Stimulated activated naive CD8-positive, alpha-beta T cell treated with anti-CD3 and anti-CD28 coated beads, Interleukin-15, Interleukin-2, amounts not matched to agents 100 ng/mL and 50 ng/mL, for 24 hours (primary cell): ENCODE results near the gene SNN.

Source experiments
- H3K27ac Mint-ChIP-seq: one replicate; pipeline ENCODE4 v1.8.0; 2021; ENCODE audit warnings: mild to moderate bottlenecking, mixed read lengths
- H3K27me3 Mint-ChIP-seq: one replicate; pipeline ENCODE4 v1.8.0; 2021; ENCODE audit warnings: mixed read lengths
- H3K36me3 Mint-ChIP-seq: one replicate; pipeline ENCODE4 v1.8.0; 2021; ENCODE audit warnings: low read depth, mixed read lengths
- H3K4me1 Mint-ChIP-seq: one replicate; pipeline ENCODE4 v1.8.0; 2021; ENCODE audit warnings: low read depth, mixed read lengths
- H3K4me3 Mint-ChIP-seq: one replicate; pipeline ENCODE4 v1.8.0; 2021; ENCODE audit warnings: mild to moderate bottlenecking, mixed read lengths
- H3K9me3 Mint-ChIP-seq: one replicate; pipeline ENCODE4 v1.8.0; 2021; ENCODE audit warnings: mixed read lengths

SNN gene

GRCh38 chr16:11642765-11643116, 25.5 kb upstream of the SNN start:
- no peak overlapping the region for H3K27ac Mint-ChIP-seq
- H3K4me3 Mint-ChIP-seq, result no peak overlapping the region
- H3K27me3 Mint-ChIP-seq, result no peaks in the 10 kb centered on the region
- no peaks in the 10 kb centered on the region for H3K9me3 Mint-ChIP-seq
- no peaks in the 10 kb centered on the region for H3K36me3 Mint-ChIP-seq
- peaks cover 15% of the 10 kb centered on the region for H3K4me1 Mint-ChIP-seq

GRCh38 chr16:11649276-11649675, 19.0 kb upstream of the SNN start:
- Mint-ChIP-seq H3K27ac (no peak overlapping the region), H3K9me3 (no peaks in the 10 kb centered on the region), H3K4me3 (no peak overlapping the region), H3K4me1 (peaks cover 1% of the 10 kb centered on the region), H3K27me3 (no peaks in the 10 kb centered on the region), H3K36me3 (no peaks in the 10 kb centered on the region)

- Mint-ChIP-seq H3K4me1 (peaks cover 5% of the 10 kb centered on the region), H3K27me3 (no peaks in the 10 kb centered on the region), H3K4me3 (no peak overlapping the region), H3K9me3 (no peaks in the 10 kb centered on the region), H3K27ac (no peak overlapping the region), H3K36me3 (no peaks in the 10 kb centered on the region)
Observed at GRCh38 chr16:11650641-11651591, 17.3 kb upstream of the SNN start.

GRCh38 chr16:11651796-11652195, 16.5 kb upstream of the SNN start:
- H3K36me3 Mint-ChIP-seq, result no peaks in the 10 kb centered on the region
- H3K4me3 Mint-ChIP-seq, result no peak overlapping the region
- no peaks in the 10 kb centered on the region for H3K27me3 Mint-ChIP-seq
- no peak overlapping the region for H3K27ac Mint-ChIP-seq
- H3K9me3 Mint-ChIP-seq, result no peaks in the 10 kb centered on the region
- H3K4me1 Mint-ChIP-seq, result peaks cover 5% of the 10 kb centered on the region

- no peaks in the 10 kb centered on the region for H3K9me3 Mint-ChIP-seq
- no peak overlapping the region for H3K27ac Mint-ChIP-seq
- no peak overlapping the region for H3K4me3 Mint-ChIP-seq
Observed at GRCh38 chr16:11655655-11656054, 12.6 kb upstream of the SNN start.

GRCh38 chr16:11657556-11657955, 10.7 kb upstream of the SNN start:
- Mint-ChIP-seq H3K27ac (no peak overlapping the region), H3K9me3 (no peaks in the 10 kb centered on the region), H3K36me3 (no peaks in the 10 kb centered on the region), H3K27me3 (no peaks in the 10 kb centered on the region), H3K4me3 (no peak overlapping the region), H3K4me1 (peaks cover 5% of the 10 kb centered on the region)

More at GRCh38 chr16:11655655-11656054, 12.6 kb upstream of the SNN start:
- H3K27me3 Mint-ChIP-seq, result no peaks in the 10 kb centered on the region
- peaks cover 5% of the 10 kb centered on the region for H3K4me1 Mint-ChIP-seq
- no peaks in the 10 kb centered on the region for H3K36me3 Mint-ChIP-seq

GRCh38 chr16:11658896-11659708, 9.2 kb upstream of the SNN start:
- Mint-ChIP-seq H3K9me3 (no peaks in the 10 kb centered on the region), H3K27ac (no peak overlapping the region), H3K4me3 (no peak overlapping the region), H3K36me3 (no peaks in the 10 kb centered on the region), H3K27me3 (no peaks in the 10 kb centered on the region), H3K4me1 (peaks cover 11% of the 10 kb centered on the region)

GRCh38 chr16:11660565-11660964, 7.7 kb upstream of the SNN start:
- Mint-ChIP-seq H3K4me3 (no peak overlapping the region), H3K36me3 (no peaks in the 10 kb centered on the region), H3K27me3 (no peaks in the 10 kb centered on the region), H3K27ac (no peak overlapping the region), H3K9me3 (no peaks in the 10 kb centered on the region), H3K4me1 (peaks cover 20% of the 10 kb centered on the region)

GRCh38 chr16:11662582-11662981, 5.7 kb upstream of the SNN start:
- H3K4me1 Mint-ChIP-seq, result peaks cover 36% of the 10 kb centered on the region
- no peak overlapping the region for H3K27ac Mint-ChIP-seq
- no peaks in the 10 kb centered on the region for H3K36me3 Mint-ChIP-seq
- no peak overlapping the region for H3K4me3 Mint-ChIP-seq
- no peaks in the 10 kb centered on the region for H3K9me3 Mint-ChIP-seq
- H3K27me3 Mint-ChIP-seq, result no peaks in the 10 kb centered on the region

- Mint-ChIP-seq H3K4me3 (peak overlapping the region; percentile 36), H3K9me3 (no peaks in the 10 kb centered on the region), H3K4me1 (peaks cover 48% of the 10 kb centered on the region), H3K27ac (peak overlapping the region; percentile 80), H3K27me3 (no peaks in the 10 kb centered on the region), H3K36me3 (no peaks in the 10 kb centered on the region)
Observed at GRCh38 chr16:11665071-11665491, 3.2 kb upstream of the SNN start.

- H3K27ac Mint-ChIP-seq, result peak overlapping the region; percentile 29
- no peaks in the 10 kb centered on the region for H3K27me3 Mint-ChIP-seq
- peaks cover 61% of the 10 kb centered on the region for H3K4me1 Mint-ChIP-seq
Observed at GRCh38 chr16:11666103-11667055, 1.9 kb upstream of the SNN start.

GRCh38 chr16:11667221-11667823, 933 bp upstream of the SNN start:
- H3K4me1 Mint-ChIP-seq, result peaks cover 71% of the 10 kb centered on the region
- H3K27ac Mint-ChIP-seq, result no peak overlapping the region
- no peaks in the 10 kb centered on the region for H3K9me3 Mint-ChIP-seq
- H3K4me3 Mint-ChIP-seq, result peak overlapping the region; percentile 55
- H3K27me3 Mint-ChIP-seq, result no peaks in the 10 kb centered on the region
- no peaks in the 10 kb centered on the region for H3K36me3 Mint-ChIP-seq

More at GRCh38 chr16:11666103-11667055, 1.9 kb upstream of the SNN start:
- Mint-ChIP-seq H3K36me3 (no peaks in the 10 kb centered on the region), H3K9me3 (no peaks in the 10 kb centered on the region), H3K4me3 (peak overlapping the region; percentile 16)

GRCh38 chr16:11668623-11669379, 546 bp downstream of the SNN start:
- Mint-ChIP-seq H3K4me1 (peaks cover 76% of the 10 kb centered on the region), H3K4me3 (peak overlapping the region; percentile 84), H3K27me3 (no peaks in the 10 kb centered on the region), H3K9me3 (no peaks in the 10 kb centered on the region), H3K27ac (no peak overlapping the region), H3K36me3 (no peaks in the 10 kb centered on the region)
